ENCODE data around the gene RPL37A. TPM values are rescaled to one million over a fixed set of nuclear protein-coding genes. Genes with fewer than 3 reads are reported as not detected.

Gene RPL37A
- polyA plus RNA-seq, 1 donor = 4,380 TPM

- DNase-seq = no peak
Observed at GRCh38 chr2:216548901-216549331, 50.3 kb downstream of the RPL37A start.

- DNase-seq = no peak
Observed at GRCh38 chr2:216549926-216550690, 51.5 kb downstream of the RPL37A start.

DNA sequence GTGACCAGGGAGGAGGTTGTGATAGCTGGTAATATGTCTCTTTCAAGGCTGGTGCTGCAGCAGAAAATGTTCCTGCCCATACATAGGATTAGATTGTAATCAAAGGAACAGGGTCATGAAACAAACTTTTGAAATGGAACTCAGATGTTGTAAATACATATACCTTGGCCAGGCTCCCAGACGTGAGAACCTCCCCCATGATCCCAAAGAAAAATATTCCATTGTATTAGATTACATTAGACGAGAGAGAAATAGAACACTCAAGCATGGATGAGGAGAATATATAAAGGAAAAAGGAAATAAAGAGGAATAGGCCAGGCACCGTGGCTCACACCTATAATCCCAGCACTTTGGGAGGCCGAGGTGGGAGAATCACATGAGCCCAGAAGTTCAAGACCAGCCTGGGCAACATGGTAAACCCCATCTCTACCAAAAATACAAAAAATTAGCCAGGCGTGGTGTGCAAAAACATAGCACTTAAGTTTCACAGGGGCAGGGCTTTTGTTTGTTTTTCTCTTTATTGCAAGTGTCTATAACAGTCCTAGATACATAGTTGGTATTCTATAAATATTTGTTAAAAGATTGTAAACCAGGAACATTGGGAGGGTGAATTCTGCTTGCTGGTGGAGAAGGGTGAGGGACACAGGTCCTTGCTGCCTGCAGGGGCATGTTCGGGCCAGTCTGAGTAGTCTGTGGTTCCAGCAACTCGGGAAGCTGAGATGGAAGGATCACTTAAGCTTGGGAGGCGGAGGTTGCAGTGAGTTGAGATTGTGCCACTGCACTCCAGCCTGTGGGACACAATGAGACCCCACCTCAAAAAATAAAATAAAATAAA lies 52.8 kb downstream of the RPL37A start:
- no peak for DNase-seq

DNA sequence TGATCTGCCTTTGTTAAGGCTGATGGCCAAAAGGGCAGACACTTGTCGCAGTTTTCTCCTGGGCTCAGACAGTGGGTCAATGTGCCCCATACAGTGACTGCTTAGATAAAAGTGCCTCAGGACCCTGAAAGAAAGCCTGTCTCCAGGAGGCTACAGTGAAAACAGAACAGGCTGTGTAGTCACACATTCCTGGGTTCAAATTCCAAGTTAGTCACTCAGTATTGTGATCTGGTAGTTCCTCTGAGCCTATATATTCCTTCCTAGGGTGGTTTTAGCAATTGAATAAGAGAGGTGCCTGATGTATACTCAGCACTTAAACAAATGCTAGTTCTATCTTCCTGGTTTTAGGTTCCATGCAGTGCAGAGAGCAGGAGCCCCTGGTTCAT lies 54.4 kb downstream of the RPL37A start:
- no peak for DNase-seq

Other genes starting within 250 kb of the RPL37A start
- 0.04 TPM for gene MARCHF4, start 126.4 kb upstream of the RPL37A start, polyA plus RNA-seq (ENCODE audit: insufficient read length)
- 19.5 TPM for gene SMARCAL1, start 86.4 kb upstream of the RPL37A start, polyA plus RNA-seq (ENCODE audit: insufficient read length)
- 146 TPM for gene IGFBP2, start 134.6 kb downstream of the RPL37A start, polyA plus RNA-seq (ENCODE audit: insufficient read length)
- gene IGFBP5, start 196.7 kb downstream of the RPL37A start, polyA plus RNA-seq (ENCODE audit: insufficient read length) = 548 TPM

Data from hindlimb muscle (tissue), 1 donor.